Stimulated activated CD8-positive, alpha-beta memory T cell treated with anti-CD3 and anti-CD28 coated beads, Interleukin-12 subunit alpha, Interleukin-12 subunit beta, amount 100 ng/mL, for 24 hours (primary cell): ENCODE data around the gene FUT4.
"Not testable (repeated sequence)": the region's sequence is repeated elsewhere in the genome, so short reads cannot be mapped to it uniquely, and the experiment has no call there.

Experiments
- DNase-seq: peaks from one replicate; pipeline ENCODE4 v3.0.0-alpha.2; 2020; ENCODE audit errors: extremely low read depth

FUT4 gene

GRCh38 chr11:94543695-94544645, at the start of gene FUT4:
Gene FUT4 (plus strand): TSS chr11:94543921. CDS start chr11:94544134, 213 bp downstream.
- peak; percentile 55 for DNase-seq

GRCh38 chr11:94494126-94494680, 49.5 kb upstream of the FUT4 start:
- no peak for DNase-seq

- DNase-seq: no peak
Measured at GRCh38 chr11:94500181-94500580, 43.5 kb upstream of the FUT4 start.

GRCh38 chr11:94501522-94501921, 42.2 kb upstream of the FUT4 start:
- no peak for DNase-seq

GRCh38 chr11:94504689-94505293, 38.9 kb upstream of the FUT4 start:
- no peak for DNase-seq

- not testable (repeated sequence) for DNase-seq
Measured at GRCh38 chr11:94506513-94506912, 37.2 kb upstream of the FUT4 start.

- DNase-seq: no peak
Measured at GRCh38 chr11:94507485-94507884, 36.2 kb upstream of the FUT4 start.

GRCh38 chr11:94511932-94512781, 31.6 kb upstream of the FUT4 start, which contains the start of gene C11orf97:
Gene C11orf97 (plus strand): TSS chr11:94512461. CDS start chr11:94512529, 68 bp downstream.
- DNase-seq: no peak

GRCh38 chr11:94513091-94513490, 30.6 kb upstream of the FUT4 start:
- DNase-seq: no peak

GRCh38 chr11:94515398-94515797, 28.3 kb upstream of the FUT4 start:
- DNase-seq: no peak

GRCh38 chr11:94516725-94517124, 27.0 kb upstream of the FUT4 start:
- no peak for DNase-seq

- no peak for DNase-seq
Measured at GRCh38 chr11:94518300-94518699, 25.4 kb upstream of the FUT4 start.

GRCh38 chr11:94519478-94520084, 24.1 kb upstream of the FUT4 start:
- no peak for DNase-seq

GRCh38 chr11:94521684-94522083, 22.0 kb upstream of the FUT4 start:
- no peak for DNase-seq

GRCh38 chr11:94524341-94524740, 19.4 kb upstream of the FUT4 start:
- no peak for DNase-seq

- no peak for DNase-seq
Measured at GRCh38 chr11:94525546-94526324, 18.0 kb upstream of the FUT4 start.

- no peak for DNase-seq
Measured at GRCh38 chr11:94526645-94527438, 16.9 kb upstream of the FUT4 start.

GRCh38 chr11:94528551-94528950, 15.2 kb upstream of the FUT4 start:
- DNase-seq: no peak

- no peak for DNase-seq
Measured at GRCh38 chr11:94532211-94532610, 11.5 kb upstream of the FUT4 start.

GRCh38 chr11:94533206-94533605, 10.5 kb upstream of the FUT4 start:
- DNase-seq: no peak
